Body of pancreas (tissue), 4 donors: ENCODE measurements around the gene ORAI3.

Experiments
- POLR2A ChIP-seq, 3 donors: fragments of 450-650 bp; IDR thresholded peaks; one replicate each; pipeline ENCODE4 v1.6.1; 2016; ENCODE audit warnings: antibody characterized with exemption in 3 of 3, mild to moderate bottlenecking in 2 of 3
- TF ChIP-seq, protein P1 (sequence below), 7 experiments: fragments of 450-650 bp in 4 of 7; fragments of 200-600 bp in 3 of 7; sonication (generic) in 3 of 7; IDR thresholded peaks; one replicate each; pipeline ENCODE4 v1.5.1; 2016 to 2019; ENCODE audit warnings: antibody characterized with exemption in 7 of 7

DNA sequence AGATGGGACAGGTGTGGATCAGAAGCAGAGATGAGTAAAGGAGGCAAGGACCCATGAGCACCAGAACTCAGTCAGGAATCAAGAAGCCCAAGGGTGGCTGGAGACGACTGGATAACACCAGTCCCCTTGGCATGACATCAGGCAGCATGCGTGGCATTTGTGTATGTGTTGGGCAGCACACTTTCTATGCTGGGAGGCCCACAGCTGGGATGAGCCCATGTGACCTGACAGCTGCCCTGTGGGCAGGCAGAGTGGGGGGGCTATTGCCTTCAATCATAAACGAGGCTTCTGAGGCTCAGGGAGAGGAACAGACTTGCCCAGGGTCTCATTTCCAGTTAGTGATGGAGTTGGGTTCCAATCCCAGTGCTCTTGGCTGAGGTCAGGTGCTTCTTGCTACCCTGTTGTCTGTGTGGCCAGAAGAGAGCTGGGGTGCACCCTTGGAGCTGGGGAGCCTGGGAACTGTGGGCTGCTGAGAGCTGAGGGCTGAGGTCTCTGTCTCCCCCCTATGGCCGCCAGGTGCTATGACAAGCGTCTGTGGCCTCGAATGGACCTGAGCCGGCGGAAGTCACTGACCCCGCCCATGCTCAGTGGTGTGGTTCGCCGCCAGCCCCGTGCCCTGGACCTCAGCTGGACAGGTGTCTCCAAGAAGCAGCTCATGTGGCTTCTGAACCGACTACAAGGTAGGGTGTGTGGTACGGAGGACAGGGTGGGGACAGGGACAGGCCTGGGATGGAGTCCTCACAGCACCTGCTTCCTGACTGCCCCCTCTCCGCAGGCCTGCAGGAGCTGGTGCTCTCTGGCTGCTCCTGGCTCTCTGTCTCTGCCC, 7.1 kb upstream of the ORAI3 start:
- TF ChIP-seq, protein P1, sequence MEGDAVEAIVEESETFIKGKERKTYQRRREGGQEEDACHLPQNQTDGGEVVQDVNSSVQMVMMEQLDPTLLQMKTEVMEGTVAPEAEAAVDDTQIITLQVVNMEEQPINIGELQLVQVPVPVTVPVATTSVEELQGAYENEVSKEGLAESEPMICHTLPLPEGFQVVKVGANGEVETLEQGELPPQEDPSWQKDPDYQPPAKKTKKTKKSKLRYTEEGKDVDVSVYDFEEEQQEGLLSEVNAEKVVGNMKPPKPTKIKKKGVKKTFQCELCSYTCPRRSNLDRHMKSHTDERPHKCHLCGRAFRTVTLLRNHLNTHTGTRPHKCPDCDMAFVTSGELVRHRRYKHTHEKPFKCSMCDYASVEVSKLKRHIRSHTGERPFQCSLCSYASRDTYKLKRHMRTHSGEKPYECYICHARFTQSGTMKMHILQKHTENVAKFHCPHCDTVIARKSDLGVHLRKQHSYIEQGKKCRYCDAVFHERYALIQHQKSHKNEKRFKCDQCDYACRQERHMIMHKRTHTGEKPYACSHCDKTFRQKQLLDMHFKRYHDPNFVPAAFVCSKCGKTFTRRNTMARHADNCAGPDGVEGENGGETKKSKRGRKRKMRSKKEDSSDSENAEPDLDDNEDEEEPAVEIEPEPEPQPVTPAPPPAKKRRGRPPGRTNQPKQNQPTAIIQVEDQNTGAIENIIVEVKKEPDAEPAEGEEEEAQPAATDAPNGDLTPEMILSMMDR (IDR thresholded peaks at IDR 0.05): peak; percentile 72 to 92 (median 88)
- TF ChIP-seq POLR2A (IDR thresholded peaks at IDR 0.05): no peak
